HL-60/S4 (cell line): Measurements from ENCODE around the gene SLC27A1.

ENCODE experiments used
- in situ Hi-C: fragments of 300-500 bp; cut with MboI; formaldehyde crosslinking; loops from 2 replicates; pipeline ENCODE4 v1.14.3; 2022; ENCODE audit warnings: low sequenced_read_pairs

Gene SLC27A1

GRCh38 chr19:17470068-17470841, at the start of gene SLC27A1:
SLC27A1 (plus strand) TSS chr19:17470524; CDS start chr19:17470541, 17 bp downstream.
- in situ Hi-C loops = no loop called here

GRCh38 chr19:17421942-17422341, 48.4 kb upstream of the SLC27A1 start:
- in situ Hi-C loops = no loop called here

DNA sequence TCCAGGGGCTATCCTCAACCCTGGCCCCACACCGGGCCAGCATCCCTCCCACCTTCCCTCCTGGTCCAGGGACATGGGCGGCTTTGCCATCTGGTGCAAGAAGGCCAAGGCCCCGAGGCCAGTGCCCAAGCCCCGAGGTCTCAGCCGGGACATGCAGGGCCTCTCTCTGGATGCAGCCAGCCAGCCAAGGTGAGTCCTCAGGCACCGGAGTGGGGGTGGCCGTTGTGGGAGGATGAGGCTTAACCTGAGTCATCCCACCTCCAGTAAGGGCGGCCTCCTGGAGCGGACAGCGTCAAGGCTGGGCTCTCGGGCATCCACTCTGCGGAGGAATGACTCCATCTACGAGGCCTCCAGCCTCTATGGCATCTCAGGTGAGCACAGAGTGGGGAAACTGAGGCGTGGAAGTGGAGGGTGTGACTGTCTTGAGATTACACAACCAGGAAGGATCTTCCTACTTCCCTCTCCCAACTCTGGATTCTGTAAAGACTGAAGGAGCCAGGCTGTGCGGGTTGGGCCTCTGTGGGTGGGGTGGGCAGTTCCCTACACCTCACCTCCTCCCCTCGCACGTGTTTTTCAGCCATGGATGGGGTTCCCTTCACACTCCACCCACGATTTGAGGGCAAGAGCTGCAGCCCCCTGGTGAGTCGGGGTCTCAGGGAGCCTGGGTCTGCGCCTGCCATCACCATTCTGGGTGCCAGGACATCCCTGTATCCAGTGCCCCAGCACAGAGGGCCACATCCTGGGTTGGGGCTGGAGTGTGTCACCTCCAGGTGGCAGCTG, 46.7 kb upstream of the SLC27A1 start:
- in situ Hi-C loops = no loop called here

DNA sequence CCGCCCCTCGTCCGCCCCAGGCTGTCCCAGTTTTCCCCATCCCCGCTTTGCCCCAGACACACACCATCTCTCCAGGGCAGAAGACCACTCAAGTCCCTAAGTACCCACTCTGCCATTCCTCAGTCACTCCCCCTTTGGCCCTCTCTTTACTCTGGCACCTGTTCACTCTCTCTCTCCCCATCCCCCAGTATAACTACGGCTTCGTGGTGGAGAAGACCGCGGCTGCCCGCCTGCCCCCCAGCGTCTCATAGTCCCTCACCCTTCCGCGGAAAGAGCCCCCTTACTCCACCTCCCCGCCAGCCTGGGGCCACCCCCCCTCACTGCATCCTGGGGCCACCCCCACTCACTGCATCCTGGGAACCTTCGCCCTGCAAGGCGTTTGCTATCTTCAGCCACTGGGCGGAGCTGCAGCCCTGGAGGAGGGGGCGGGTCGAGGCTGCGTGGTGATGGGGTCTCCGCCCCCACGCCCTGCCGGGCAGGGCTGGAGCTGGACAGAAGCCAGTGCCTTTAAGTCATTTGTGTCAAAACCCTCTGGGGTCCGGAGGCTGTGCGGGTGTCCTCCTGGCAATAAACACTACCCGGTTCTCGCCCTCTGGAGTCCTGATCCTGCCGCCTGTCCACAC, 45.5 kb upstream of the SLC27A1 start:
- in situ Hi-C loops = no loop called here

GRCh38 chr19:17429641-17430113, 40.6 kb upstream of the SLC27A1 start:
- in situ Hi-C loops = no loop called here

- in situ Hi-C loops = no loop called here
These were observed 38.9 kb upstream of the SLC27A1 start for GRCh38 chr19:17431417-17431816.

DNA sequence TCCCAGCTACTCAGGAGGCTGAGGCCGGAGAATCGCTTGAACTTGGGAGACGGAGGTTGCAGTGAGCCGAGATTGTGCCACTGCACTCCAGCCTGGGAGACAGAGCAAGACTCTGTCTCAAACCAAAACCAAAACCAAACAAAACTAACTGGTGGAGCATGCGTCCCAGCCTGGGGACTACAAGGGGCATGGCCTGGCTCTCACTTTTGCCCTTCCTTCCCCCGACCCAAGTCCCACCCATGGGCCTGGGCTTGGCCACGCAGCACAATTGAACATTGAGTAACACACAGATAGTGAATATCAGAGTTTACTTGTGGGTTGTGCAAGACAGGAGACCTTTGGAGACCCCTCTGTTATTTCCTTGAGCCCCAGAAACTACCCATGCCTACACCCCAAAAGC, 35.1 kb upstream of the SLC27A1 start:
- in situ Hi-C loops = no loop called here

GRCh38 chr19:17436094-17436873, 34.0 kb upstream of the SLC27A1 start:
- in situ Hi-C loops = no loop called here

DNA sequence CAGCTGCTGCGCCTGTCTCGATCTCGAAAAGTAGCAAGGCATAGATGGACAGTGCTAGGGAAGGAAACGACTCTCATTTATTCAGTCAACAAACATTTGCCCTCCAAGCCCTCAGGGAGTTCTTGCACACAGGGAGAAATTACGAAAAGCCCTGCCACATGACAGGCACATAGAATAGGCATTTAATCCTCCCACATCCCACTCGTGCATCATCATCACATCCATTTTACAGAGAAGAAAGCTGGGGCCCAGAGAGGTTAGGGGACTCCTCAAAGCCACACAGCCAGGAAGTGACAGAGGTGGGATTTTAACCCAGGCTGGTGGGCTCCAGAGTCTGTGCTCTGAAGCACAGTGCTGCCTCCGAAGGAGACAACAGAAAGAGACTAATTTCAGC, 33.5 kb upstream of the SLC27A1 start:
- in situ Hi-C loops = no loop called here

DNA sequence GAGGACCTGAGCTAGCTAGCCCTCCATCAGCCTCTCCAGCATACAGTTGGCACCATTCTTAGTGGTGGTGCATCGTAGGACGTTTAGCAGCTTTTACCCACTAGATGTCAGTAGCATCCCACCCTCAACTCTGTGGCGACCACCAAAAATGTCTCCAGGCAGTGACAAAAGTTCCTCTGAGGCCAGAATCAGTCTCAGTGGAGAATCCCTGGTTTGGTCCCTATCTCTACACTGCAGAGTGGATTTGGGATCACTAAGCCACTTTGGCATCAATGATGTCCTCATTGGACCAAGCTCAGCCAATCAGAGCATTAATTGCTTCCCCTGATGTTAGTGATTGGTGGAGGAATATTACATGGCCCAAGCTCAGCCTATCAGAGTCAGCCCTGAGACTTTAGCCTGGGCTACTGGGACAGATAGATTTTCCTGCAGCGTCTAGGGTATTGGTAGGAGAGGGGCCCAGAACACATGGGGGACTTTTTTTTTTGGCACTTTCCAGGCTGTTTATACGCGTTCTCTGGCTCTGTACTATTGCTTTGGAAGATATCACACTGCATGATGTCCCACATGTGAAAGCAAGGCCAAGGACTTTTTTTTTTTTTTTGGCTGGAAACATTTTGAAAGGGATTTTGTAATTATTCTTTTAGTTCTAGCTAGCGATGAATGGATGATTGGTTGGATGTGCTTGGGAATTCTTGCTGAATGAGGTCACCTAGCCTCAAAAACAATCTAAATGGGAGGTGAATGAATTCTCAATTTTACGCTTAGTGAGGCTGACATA, 28.9 kb upstream of the SLC27A1 start:
- in situ Hi-C loops = no loop called here

DNA sequence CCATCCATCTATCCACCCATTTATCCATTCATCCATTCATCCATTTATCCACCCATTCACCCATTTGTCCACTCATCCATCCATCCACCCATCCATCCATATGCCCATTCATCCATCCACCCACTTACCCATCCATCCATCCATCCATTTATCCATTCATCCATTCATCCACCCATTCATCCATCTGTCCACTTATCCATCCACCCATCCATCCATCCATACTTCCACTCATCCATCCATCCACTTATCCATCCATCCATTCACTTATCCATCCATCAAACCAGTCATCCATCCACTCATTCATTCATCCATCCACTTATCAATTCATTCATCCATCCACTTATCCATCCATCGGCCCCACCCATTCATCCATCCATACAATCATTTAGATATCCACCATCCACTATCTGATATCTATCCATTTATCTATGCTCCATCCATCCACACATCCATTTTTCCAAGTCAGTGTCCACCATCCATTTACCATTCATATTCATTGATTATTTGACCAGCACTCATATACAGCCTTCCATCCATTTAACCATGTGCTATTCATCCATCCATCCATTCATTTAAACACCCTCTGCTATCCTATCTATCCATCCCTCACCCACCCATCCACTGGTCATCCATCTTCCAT, 24.7 kb upstream of the SLC27A1 start:
- in situ Hi-C loops = no loop called here

- in situ Hi-C loops = no loop called here
These were observed 22.6 kb upstream of the SLC27A1 start for GRCh38 chr19:17447704-17448130.

DNA sequence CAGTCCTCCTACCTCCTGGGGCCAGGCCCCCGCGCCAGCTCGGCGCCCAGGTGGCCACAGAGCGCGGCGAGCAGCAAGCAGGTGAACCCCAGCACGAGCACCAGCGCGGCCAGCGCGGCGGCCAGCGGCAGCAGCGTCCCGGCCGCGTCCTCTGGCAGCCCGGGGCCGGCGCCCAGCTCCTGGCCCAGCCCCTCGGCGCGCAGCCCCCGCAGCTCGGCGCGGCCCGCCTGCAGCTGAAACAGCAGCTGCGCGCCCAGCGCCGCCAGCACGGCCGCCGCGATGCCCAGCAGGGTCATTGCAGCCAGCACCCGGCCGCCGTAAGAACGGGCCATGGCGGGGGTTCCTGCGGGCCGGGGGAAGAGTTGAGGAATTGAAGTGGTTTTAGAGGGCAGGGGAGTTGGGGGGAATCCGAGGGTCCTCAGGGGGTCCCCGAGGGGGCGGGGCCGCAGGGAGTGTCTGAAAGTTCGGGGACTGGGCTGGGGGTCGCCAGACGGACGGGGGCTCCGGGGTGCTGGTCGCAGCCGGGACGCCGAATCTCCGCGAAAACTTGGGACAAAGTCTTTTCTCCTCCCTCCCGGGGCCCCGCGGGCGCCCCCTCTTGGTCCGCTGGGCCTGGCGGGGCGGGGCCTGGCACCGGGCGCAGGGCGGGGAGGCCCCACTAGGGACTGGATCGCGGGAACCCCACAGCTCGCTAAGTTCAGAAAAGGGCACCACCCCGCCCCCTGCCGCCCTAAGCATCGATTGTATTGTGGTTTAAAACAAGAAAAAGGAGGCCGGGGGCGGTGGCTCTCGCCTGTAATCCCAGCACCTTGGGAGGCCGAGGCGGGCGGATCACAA, 22.0 kb upstream of the SLC27A1 start, which contains the start of gene TMEM221:
Gene TMEM221, minus strand, starts transcription at position 538 of the 837 bp plus-strand sequence. Its CDS starts 206 bp downstream, at position 332.
- in situ Hi-C loops = no loop called here

GRCh38 chr19:17450264-17451075, 19.9 kb upstream of the SLC27A1 start:
- in situ Hi-C loops = no loop called here

- in situ Hi-C loops = no loop called here
These were observed 18.5 kb upstream of the SLC27A1 start for GRCh38 chr19:17451820-17452219.

GRCh38 chr19:17454576-17455071, 15.7 kb upstream of the SLC27A1 start:
- in situ Hi-C loops = no loop called here

- in situ Hi-C loops = no loop called here
These were observed 14.8 kb upstream of the SLC27A1 start for GRCh38 chr19:17455308-17456123.
